HG03108 (cell line): ENCODE data around the gene GNAO1.
"Not testable (repeated sequence)": the region's sequence is repeated elsewhere in the genome, so short reads cannot be mapped to it uniquely, and the experiment has no call there.

Source experiments
- ATAC-seq: cut with Tn5 transposase; IDR thresholded peaks from one replicate; pipeline ENCODE4 v1.9.1; 2021; ENCODE audit warnings: moderate library complexity; ENCODE audit not compliant: unreplicated experiment

Gene GNAO1

DNA sequence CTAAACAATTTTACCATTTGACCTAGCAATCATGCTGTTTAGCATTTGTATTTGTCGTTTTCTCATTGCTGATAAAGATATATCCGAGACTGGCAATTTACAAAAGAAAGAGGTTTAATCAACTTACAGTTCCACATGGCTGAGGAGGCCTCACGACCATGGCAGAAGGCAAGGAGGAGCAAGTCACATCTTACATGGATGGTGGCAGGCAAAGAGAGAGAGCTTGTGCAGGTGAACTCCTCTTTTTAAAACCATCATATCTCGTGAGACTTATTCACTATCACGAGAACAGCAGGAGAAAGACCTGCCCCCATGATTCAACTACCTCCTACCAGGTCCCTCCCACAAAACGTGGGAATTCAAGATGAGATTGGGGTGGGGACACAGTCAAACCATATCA, 187.8 kb downstream of the GNAO1 start:
- not testable (repeated sequence) for ATAC-seq

DNA sequence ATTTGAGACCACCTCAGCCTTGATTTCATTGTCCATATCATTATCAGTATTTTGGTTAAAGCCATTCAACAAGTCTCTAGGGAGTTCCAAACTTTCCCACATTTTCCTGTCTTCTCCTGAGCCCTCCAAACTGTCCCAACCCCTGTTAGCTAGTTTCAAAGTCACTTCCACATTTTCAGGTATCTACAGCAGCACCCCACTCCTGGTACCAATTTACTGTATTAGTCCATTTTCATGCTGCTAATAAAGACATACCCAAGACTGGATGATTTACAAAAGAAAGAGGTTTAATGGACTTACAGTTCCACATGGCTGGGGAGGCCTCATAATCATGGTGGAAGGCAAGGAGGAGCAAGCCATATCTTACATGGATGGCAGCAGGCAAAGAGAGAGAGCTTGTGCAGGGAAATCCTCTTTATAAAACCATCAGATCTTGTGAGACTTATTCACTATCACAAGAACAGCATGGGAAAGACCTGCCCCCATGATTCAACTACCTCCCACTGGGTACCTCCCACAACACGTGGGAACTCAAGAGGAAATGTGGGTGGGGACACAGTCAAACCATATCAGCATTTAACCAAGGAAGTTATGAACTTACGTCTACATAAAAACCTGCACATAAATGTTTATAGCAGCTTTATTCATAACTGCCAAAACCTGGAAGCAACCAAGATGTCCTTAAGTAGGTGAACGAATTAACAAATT, 189.6 kb downstream of the GNAO1 start:
- ATAC-seq, result not testable (repeated sequence)

DNA sequence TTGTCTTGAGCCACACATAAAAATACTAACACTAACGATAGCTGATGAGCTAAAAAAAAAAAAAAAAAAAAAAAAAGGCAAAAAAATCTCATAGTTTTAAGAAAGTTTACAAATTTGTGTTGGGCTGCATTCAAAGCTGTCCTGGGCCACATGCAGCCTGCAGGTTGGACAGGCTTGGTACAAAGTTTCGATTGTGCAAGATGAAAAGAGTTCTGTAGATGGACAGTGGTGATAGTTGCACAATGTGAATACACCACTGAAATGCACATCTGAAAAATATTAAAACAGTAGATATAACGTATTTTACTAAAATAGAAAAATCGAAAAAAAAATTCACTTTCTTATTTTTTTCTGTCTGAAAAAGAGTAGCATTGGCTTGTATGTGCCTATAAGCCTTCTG, 191.2 kb downstream of the GNAO1 start:
- no peak for ATAC-seq

DNA sequence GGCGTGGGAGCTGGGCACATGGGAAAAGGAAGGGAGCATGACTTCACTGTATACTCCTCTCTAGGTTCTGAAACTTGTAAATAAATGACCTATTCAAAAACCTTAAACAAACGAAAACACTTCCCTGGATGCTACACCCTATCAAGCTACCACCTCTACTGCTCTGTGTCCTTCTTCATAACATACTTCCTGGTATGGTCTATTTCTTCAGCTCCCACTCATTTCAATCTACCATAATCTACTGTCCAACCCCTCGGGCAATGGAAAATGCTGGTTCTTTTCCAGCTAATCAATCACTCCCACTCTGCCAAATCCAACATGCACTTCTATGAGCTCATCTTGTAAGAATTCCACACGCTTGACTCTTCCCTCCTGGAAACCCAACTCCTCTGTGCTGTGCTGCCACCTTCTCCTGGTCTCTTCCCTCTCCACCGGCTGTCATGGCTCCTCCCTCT, 191.6 kb downstream of the GNAO1 start:
- ATAC-seq, result no peak

DNA sequence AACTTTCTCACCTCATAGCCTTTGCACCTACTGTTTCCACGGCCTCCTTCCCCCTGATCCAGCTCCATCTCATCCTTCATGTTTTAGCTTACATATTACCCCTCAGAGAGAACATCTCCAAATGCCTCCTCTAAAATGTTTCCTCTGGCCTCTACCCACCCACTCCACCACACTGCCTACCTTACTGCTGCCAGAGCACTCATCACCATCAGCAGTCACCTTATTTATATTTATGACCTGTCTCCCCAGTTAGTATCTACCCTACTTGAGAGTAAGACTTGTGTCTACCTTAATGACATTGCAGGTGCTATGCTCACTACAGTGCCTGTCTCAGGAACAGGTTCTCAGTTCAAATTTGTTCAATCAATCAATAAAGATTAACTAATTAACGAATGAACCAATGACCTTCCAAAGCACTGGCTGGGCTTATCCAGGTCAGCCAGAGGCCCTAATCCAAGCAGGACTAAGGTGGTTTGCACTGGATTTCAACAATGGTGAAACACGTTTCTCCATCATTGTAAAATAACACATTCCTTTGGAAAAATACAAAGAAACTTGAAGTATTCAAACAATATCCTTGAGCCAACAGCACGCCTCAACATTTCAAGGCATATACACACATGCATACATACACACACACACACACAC, 192.9 kb downstream of the GNAO1 start:
- ATAC-seq, result no peak

DNA sequence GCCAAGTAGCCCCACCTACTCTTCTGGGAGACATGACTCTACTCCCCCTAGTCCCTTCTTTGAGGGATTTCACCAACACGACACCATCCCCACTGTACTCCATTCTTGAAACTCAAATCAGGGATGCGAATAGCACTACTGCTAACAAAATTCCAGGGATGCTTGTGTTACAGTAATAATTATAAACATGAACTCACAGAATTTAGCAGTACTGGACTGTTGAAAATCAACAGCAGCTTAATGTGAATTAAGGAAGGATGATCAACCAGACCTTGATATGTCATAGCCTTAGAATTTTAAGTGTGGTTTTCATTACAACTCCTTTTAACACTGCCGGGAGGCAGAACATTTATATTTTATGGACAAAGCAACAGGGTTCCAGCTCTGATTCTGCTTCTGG, 196.1 kb downstream of the GNAO1 start:
- ATAC-seq, result no peak

DNA sequence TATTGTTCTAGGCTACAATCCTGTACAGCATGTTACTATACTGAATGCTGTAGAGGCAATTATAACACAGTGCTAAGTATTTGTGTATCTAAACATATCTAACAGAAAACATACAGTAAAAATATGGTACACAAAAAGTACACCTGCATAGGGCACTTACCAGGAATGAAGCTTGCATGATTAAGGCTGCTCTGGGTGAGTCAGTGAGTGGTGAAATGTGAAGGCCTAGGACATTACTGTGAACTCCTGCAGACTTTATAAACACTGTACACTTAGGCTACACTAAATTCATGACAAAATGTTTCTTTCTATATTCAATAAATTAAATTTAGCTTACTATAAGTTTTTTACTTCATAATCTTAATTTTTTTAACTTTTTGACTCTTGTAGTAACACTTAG, 196.9 kb downstream of the GNAO1 start:
- ATAC-seq, result no peak

DNA sequence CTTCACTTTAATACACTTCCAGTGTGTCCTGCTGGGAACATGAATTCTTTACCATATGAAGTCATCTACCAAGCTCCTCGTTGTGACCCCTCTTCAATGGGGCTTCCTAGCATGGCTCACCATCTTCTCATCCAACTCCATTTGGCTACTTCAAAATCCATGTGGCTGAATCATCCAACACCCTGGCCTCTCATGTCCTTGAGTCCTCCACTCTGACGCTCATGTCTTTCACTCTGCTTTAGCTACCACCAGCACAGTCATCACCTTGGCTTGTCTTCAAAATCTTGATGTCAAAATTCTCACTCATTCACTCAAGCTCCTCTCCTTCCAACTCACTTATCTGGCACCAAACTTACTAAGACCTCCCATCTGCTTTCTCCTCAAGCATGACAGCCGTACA, 198.3 kb downstream of the GNAO1 start:
- no peak for ATAC-seq

DNA sequence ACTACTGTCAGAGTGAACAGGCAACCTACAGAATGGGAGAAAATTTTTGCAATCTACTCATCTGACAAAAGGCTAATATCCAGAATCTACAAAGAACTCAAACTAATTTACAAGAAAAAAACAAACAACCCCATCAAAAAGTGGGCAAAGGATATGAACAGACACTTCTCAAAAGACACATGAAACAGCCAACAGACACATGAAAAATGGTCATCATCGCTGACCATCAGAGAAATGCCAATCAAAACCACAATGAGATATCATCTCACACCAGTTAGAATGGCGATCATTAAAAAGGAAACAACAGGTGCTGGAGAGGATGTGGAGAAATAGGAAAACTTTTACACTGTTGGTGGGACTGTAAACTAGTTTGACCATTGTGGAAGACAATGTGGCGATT, 205.4 kb downstream of the GNAO1 start:
- not testable (repeated sequence) for ATAC-seq

DNA sequence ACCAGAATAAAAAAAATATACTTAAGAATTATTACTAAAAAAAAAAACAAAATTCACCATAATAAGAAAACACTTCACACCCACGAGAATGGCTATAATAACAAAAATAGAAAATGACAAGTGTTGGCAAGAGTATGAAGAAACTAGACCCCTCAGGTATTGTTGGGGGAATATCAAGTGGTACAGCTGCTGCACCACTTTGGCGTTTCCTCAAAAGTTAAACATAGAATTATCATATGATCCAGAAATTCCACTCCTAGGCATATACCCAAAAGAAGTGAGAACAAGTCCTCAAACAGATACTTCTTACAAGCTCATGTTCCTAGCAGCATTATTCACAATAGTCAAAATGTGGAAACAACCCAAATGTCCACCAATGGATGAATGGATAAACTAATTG, 207.8 kb downstream of the GNAO1 start:
- no peak for ATAC-seq

DNA sequence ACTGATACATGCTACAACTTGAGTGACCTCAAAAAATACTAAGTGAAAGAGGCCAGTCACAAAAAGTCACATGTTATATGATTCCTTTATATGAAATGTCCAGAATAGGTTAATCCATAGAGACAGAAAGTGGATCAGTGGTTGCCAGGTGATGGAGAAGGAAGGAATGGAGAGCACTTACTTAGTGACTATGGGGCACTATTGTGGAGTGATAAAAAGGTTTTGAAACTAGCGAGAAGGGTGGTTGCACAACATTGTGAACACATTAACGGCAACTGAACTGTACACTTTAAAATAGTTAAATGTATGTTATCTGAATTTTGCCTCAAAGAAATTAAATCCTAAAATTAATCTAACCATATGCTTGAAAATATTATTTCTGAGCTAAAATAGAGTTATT, 208.2 kb downstream of the GNAO1 start:
- no peak for ATAC-seq

DNA sequence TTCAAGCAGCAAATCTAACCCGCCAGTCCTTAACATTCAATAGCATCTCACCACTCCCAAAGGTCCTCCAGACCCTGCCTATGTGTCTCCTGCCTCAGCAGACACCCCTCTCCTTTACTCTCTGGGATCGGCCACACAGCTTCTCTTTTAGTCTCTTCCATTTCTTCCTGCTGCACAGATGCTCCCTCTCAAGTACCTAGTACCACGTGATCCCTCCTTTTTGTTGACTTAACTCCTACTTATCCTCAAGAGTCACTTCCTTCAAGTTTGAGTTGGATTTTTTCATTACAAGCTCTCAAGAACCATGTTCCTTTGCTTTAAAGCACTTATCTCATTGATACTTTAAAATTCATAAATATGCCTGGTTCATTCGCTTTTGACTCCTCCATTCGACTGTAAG, 209.2 kb downstream of the GNAO1 start:
- ATAC-seq, result no peak

DNA sequence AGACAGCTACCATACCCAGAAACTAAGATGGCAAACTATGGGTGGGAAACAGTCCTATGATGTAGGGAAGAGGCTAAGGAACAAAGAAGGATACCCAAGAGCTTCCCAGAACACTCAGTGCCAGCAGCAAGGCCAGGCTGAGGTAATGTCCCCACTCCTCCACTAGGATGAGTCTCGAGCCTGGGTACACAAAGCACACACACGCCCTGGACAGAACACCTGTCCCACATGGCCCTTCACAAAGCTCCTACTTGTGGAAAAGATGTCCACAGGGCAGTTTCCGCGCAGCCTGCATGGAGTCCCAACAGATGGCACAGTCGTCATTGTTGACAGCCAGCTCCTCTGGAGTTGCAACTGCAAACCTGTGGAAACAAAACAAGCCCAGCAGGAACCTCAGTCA, 210.2 kb downstream of the GNAO1 start:
- ATAC-seq, result no peak

DNA sequence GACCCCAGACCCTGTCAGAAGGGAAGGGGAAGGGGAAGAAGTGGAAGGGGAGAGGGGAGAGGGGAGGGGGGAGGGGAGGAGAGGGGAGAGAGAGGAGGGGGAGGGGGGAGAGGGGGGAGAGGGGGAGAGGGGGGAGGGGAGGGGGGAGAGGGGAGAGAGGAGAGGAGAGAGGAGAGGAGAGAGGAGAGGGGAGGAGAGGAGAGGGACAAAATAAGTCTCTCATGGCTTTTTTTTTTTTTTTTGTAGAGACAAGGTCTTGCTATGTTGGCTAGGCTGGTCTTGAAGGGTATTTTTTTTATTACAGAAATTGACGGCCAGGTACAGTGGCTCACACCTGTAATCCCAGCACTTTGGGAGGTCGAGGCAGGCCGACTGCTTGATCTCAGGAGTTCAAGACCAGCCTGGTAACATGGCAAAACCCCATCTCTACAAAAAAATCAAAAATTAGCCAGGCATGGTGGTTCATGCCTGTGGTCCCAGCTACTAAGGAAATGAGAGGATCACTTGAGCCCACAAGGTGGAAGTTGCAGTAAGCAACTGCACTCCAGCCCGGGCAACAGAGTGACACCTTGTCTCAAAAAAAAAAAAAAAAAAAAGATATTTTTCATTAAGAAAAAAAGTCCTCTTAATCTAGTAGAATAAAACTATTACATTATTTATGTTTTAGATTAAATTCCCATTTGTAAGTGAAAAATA, 214.8 kb downstream of the GNAO1 start:
- ATAC-seq, result no peak
